Nephron (organoid): ENCODE measurements around the gene FGF18.

Source experiments
- H3K27ac Mint-ChIP-seq, 3 experiments: 2 replicates each; pipeline ENCODE4 v1.8.0; 2020; ENCODE audit warnings: mixed read lengths in 3 of 3, mild to moderate bottlenecking in 2 of 3, moderate library complexity in 1 of 3
- H3K27me3 Mint-ChIP-seq: 2 replicates; pipeline ENCODE4 v1.8.0; 2021; ENCODE audit warnings: low read depth, mild to moderate bottlenecking, moderate library complexity, mixed read lengths
- H3K36me3 Mint-ChIP-seq: 2 replicates; pipeline ENCODE4 v1.8.0; 2020; ENCODE audit warnings: low read depth, mixed read lengths
- H3K4me1 Mint-ChIP-seq: 2 replicates; pipeline ENCODE4 v1.8.0; 2020; ENCODE audit warnings: mixed read lengths
- H3K4me3 Mint-ChIP-seq, 3 experiments: 2 replicates each; pipeline ENCODE4 v1.8.0; 2020; ENCODE audit warnings: mild to moderate bottlenecking in 3 of 3, mixed read lengths in 3 of 3, moderate library complexity in 2 of 3
- H3K9me3 Mint-ChIP-seq: 2 replicates; pipeline ENCODE4 v1.8.0; 2020; ENCODE audit warnings: mixed read lengths
- TF ChIP-seq, protein P1 (sequence below), 3 experiments: fragments of 200-600 bp; sonication (generic); IDR thresholded peaks; one replicate each; pipeline ENCODE4 v1.5.0; 2021; ENCODE audit warnings: antibody characterized with exemption in 3 of 3; ENCODE audit not compliant: unreplicated experiment in 3 of 3

The FGF18 gene

DNA sequence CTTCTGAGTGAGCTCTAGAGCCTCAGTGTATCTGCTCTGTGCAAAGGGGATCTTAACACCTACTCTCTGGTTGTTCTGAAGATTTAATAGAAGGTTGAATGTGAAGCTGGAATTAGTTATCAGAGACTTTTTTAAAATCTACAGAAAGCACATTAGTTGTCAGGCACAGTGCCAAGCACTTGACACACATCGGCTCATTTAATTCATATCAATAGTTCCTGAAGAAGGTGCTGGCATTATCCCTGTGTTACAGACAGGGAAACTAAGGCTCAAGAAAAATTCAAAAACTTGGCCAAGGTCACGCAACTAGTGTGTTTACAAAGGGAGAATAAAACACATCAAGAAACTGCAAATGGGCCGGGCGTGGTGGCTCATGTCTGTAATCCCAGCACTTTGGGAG is 80.2 kb downstream of the FGF18 start:
- H3K4me1 Mint-ChIP-seq, result peaks cover 20% of the 10 kb centered on the region
- TF ChIP-seq, protein P1, sequence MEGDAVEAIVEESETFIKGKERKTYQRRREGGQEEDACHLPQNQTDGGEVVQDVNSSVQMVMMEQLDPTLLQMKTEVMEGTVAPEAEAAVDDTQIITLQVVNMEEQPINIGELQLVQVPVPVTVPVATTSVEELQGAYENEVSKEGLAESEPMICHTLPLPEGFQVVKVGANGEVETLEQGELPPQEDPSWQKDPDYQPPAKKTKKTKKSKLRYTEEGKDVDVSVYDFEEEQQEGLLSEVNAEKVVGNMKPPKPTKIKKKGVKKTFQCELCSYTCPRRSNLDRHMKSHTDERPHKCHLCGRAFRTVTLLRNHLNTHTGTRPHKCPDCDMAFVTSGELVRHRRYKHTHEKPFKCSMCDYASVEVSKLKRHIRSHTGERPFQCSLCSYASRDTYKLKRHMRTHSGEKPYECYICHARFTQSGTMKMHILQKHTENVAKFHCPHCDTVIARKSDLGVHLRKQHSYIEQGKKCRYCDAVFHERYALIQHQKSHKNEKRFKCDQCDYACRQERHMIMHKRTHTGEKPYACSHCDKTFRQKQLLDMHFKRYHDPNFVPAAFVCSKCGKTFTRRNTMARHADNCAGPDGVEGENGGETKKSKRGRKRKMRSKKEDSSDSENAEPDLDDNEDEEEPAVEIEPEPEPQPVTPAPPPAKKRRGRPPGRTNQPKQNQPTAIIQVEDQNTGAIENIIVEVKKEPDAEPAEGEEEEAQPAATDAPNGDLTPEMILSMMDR (IDR thresholded peaks at IDR 0.05; ENCODE audit: unreplicated experiment in 3 of 3), result no peak
- no peaks in the 10 kb centered on the region for H3K9me3 Mint-ChIP-seq
- H3K27me3 Mint-ChIP-seq, result peaks cover 5% of the 10 kb centered on the region
- no peak overlapping the region for H3K27ac Mint-ChIP-seq
- H3K4me3 Mint-ChIP-seq, result no peak overlapping the region
- H3K36me3 Mint-ChIP-seq, result no peaks in the 10 kb centered on the region

DNA sequence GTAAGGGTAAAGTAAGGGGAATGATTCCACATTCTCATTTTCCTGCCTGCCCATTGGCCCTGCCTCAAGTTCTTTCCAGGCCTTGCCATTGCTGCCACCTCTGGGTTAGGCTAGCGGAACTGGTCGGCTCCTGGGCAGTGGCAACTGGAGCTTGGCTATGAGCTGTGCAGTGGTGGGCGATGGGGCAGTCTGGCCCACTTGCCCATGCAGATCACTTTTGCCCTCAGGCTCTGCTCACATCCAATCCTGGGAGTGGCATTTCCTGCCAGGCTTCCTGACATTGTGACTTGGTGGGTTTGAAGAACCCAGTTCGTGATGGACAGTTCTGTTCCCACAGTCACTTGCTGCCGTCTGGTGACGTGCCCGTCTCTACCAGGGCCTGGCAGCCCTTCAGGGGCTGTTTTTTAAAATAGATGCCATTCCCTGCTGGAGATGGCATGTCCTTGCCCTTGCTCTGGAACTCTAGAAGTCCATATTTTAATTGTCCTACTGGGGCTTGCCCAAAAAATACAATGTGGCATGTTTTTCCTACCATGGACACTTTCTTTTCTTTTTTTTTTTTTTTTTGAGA is 86.1 kb downstream of the FGF18 start:
- TF ChIP-seq, protein P1 (IDR thresholded peaks at IDR 0.05; ENCODE audit: unreplicated experiment in 3 of 3), result no peak
- Mint-ChIP-seq H3K36me3 (no peaks in the 10 kb centered on the region), H3K27me3 (no peaks in the 10 kb centered on the region), H3K27ac (no peak overlapping the region), H3K9me3 (no peaks in the 10 kb centered on the region), H3K4me1 (no peaks in the 10 kb centered on the region), H3K4me3 (no peak overlapping the region)

DNA sequence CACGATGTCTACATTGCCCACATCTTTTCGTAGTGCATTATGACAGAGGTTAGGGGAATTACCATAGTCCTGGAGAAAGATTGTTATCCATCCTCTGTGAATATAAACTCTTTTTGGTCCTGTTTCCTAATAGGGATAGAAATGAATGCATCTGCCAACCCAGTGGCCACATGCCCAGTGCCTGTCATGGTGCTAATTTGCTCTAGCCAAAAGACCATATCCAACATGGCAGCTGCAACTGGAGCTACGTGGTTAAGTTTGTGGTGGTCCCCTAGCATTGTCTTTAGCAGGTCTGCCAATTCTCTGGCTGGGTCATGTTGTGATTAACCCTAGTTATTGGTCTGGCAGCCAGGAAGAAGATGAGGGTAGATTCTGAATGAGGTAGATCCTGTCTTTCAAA is 87.5 kb downstream of the FGF18 start:
- H3K27ac Mint-ChIP-seq, result no peak overlapping the region
- TF ChIP-seq, protein P1 (IDR thresholded peaks at IDR 0.05; ENCODE audit: unreplicated experiment in 3 of 3), result no peak
- H3K36me3 Mint-ChIP-seq, result no peaks in the 10 kb centered on the region
- H3K4me3 Mint-ChIP-seq, result no peak overlapping the region
- H3K27me3 Mint-ChIP-seq, result no peaks in the 10 kb centered on the region
- no peaks in the 10 kb centered on the region for H3K9me3 Mint-ChIP-seq
- no peaks in the 10 kb centered on the region for H3K4me1 Mint-ChIP-seq
